HepG2 (cell line): Measurements from ENCODE around the gene RNASE7. TPM values are rescaled to one million over a fixed set of nuclear protein-coding genes. Genes with fewer than 3 reads are reported as not detected.

ENCODE experiments used
- BHLHE40 ChIP-seq: IDR thresholded peaks from 2 replicates; pipeline ENCODE4 v1.6.1; 2011; ENCODE audit warnings: low read length, improper control_type of control experiment
- CEBPB ChIP-seq: IDR thresholded peaks from 2 replicates; pipeline ENCODE4 v1.6.1; 2011; ENCODE audit warnings: low read depth, low read length, improper control_type of control experiment, borderline replicate concordance
- CHCHD3 ChIP-seq: sonication (generic); formaldehyde crosslinking; IDR thresholded peaks from 2 replicates; pipeline ENCODE4 v1.8.0; 2022; ENCODE audit warnings: mild to moderate bottlenecking, missing genetic modification reagents, moderate library complexity
- ESRRA ChIP-seq: sonication (generic); formaldehyde crosslinking; IDR thresholded peaks from 2 replicates; pipeline ENCODE4 v1.5.1; 2020; ENCODE audit warnings: mild to moderate bottlenecking, low read depth, missing genetic modification reagents
- FOSL2 ChIP-seq: sonication (generic); formaldehyde crosslinking; IDR thresholded peaks from 2 replicates; pipeline ENCODE4 v1.4.0; 2020; ENCODE audit warnings: missing genetic modification reagents
- HES4 ChIP-seq: sonication (generic); formaldehyde crosslinking; IDR thresholded peaks from 2 replicates; pipeline ENCODE4 v1.9.0; 2021; ENCODE audit warnings: mild to moderate bottlenecking, missing genetic modification reagents, borderline replicate concordance
- KLF16 ChIP-seq, 2 experiments: sonication (generic) in 1 of 2; formaldehyde crosslinking in 1 of 2; IDR thresholded peaks; 2 replicates each; pipeline versions ENCODE4 v1.6.1 to v1.8.0; 2016 to 2023; ENCODE audit warnings: missing genetic modification reagents in 2 of 2, missing compliant biosample characterization in 1 of 2
- KLF9 ChIP-seq: IDR thresholded peaks from 2 replicates; pipeline ENCODE4 v1.6.1; 2016; ENCODE audit warnings: low read depth
- MATR3 ChIP-seq: sonication (generic); formaldehyde crosslinking; IDR thresholded peaks from 2 replicates; pipeline ENCODE4 v1.4.0; 2020; ENCODE audit warnings: missing genetic modification reagents
- PITX1 ChIP-seq: sonication (generic); formaldehyde crosslinking; IDR thresholded peaks from 2 replicates; pipeline ENCODE4 v1.5.1; 2020; ENCODE audit warnings: mild to moderate bottlenecking, missing genetic modification reagents
- SAP130 ChIP-seq: IDR thresholded peaks from 2 replicates; pipeline ENCODE4 v1.6.1; 2016; ENCODE audit warnings: low read depth
- SP2 ChIP-seq: sonication (generic); formaldehyde crosslinking; IDR thresholded peaks from 2 replicates; pipeline ENCODE4 v1.5.1; 2020; ENCODE audit warnings: mild to moderate bottlenecking, missing genetic modification reagents
- STAT5B ChIP-seq: sonication (generic); formaldehyde crosslinking; IDR thresholded peaks from 2 replicates; pipeline ENCODE4 v1.4.0; 2020; ENCODE audit warnings: missing genetic modification reagents
- TAF15 ChIP-seq: fragments of 200-400 bp; formaldehyde crosslinking; IDR thresholded peaks from one replicate; pipeline ENCODE4 v1.6.1; 2018; ENCODE audit warnings: mild to moderate bottlenecking, low read depth, low read length; ENCODE audit not compliant: poor library complexity, severe bottlenecking
- TMF1 ChIP-seq: sonication (generic); formaldehyde crosslinking; IDR thresholded peaks from 2 replicates; pipeline ENCODE4 v1.8.1; 2022; ENCODE audit warnings: low read depth, missing genetic modification reagents
- TP53 ChIP-seq: sonication (generic); formaldehyde crosslinking; conservative IDR thresholded peaks from 2 replicates; pipeline ENCODE4 v1.4.0; 2020; ENCODE audit warnings: missing genetic modification reagents
- ZFP1 ChIP-seq: IDR thresholded peaks from 2 replicates; pipeline ENCODE4 v1.6.1; 2016
- ZNF441 ChIP-seq: sonication (generic); formaldehyde crosslinking; IDR thresholded peaks from 2 replicates; pipeline ENCODE4 v1.7.0; 2021; ENCODE audit warnings: missing genetic modification reagents, borderline replicate concordance
- ZNF674 ChIP-seq: sonication (generic); formaldehyde crosslinking; IDR thresholded peaks from 2 replicates; pipeline ENCODE4 v1.5.0; 2020; ENCODE audit warnings: low read depth, mild to moderate bottlenecking, missing genetic modification reagents
- ZSCAN20 ChIP-seq: sonication (generic); formaldehyde crosslinking; IDR thresholded peaks from 2 replicates; pipeline ENCODE4 v1.4.0; 2020; ENCODE audit warnings: missing genetic modification reagents, mild to moderate bottlenecking, borderline replicate concordance
- polyA plus RNA-seq, 8 experiments: library from polyadenylated mRNA; depleted of rRNA in 3 of 8; stranded (reverse) in 7 of 8; unstranded in 1 of 8; fragments of >200 nt; fragmentation: Illumina TruSeq in 4 of 8; extraction: Trizol in 4 of 8; gene quantifications; 2 replicates each; pipeline versions ENCODE4 v1.2.1 to v1.2.3, GENCODE V29; 2011 to 2016; ENCODE audit warnings: low read depth in 4 of 8, missing spikeins in 1 of 8, mixed read lengths in 1 of 8; ENCODE audit not compliant: insufficient read depth in 1 of 8
- total RNA-seq, 5 experiments: library from RNA; depleted of rRNA; stranded (reverse); fragments of >200 nt; fragmentation: Illumina TruSeq; extraction: Trizol; gene quantifications; 2 replicates each; pipeline ENCODE4 v1.2.3, GENCODE V29; 2016; ENCODE audit warnings: low read depth in 1 of 5
- TF ChIP-seq, protein P1 (sequence below): sonication (generic); formaldehyde crosslinking; IDR thresholded peaks from 2 replicates; pipeline ENCODE4 v1.4.0; 2020; ENCODE audit warnings: missing genetic modification reagents
- TF ChIP-seq, protein P2 (sequence below): sonication (generic); formaldehyde crosslinking; IDR thresholded peaks from 2 replicates; pipeline ENCODE4 v1.8.1; 2023; ENCODE audit warnings: mild to moderate bottlenecking, moderate library complexity, missing genetic modification reagents
- TF ChIP-seq, protein P3 (sequence below): sonication (generic); formaldehyde crosslinking; IDR thresholded peaks from 2 replicates; pipeline ENCODE4 v1.4.0; 2020; ENCODE audit warnings: missing genetic modification reagents
- TF ChIP-seq, protein P4 (sequence below): sonication (generic); formaldehyde crosslinking; IDR thresholded peaks from 2 replicates; pipeline ENCODE4 v1.5.0; 2020; ENCODE audit warnings: missing genetic modification reagents
- TF ChIP-seq, protein P5 (sequence below): IDR thresholded peaks from 2 replicates; pipeline ENCODE4 v1.6.1; 2016; ENCODE audit warnings: missing compliant biosample characterization, missing genetic modification reagents, borderline replicate concordance

Gene RNASE7
- total and polyA plus RNA-seq, 2 of the 13 experiments (the other 11 are each of a cell fraction or from before 2014, with no cell fraction given): 0.04 TPM; not detected in 1

DNA sequence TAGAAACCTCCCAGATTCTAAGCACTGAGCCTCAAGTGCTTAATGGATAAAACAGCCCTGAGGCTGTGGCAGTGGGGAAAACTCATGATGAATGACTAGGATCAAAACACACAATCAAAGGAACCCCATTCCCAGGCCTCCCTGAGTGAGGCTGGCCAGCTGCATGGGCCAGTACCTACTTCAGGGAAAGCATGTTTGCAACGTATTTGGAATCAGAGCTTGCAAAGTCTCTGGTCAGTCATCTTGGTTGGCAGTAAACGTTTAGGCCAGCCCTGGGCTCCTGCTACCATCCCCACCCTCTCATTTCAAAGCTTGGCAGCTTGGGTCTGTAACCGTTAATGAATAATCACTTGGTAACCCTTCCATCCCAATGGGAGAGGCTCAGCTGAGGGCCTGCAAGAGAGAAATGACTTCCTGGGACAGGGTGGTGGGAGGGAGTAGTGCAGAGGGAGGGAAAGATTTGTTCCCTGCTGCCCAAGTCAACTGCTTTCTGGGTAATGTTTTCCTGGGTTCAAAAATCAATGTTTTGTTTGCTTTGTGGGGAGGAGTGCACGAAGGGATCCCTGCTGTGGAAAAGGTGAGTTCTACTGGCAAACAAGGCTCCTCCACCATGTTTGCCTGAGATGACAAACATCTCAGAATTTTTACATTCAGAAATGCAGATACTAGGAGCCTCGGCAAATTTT is 13.4 kb downstream of the RNASE7 start (continued):
- TF ChIP-seq ZSCAN20 (peak; percentile 65), TMF1 (CRISPR knock-in tag) (no peak), ZNF674 (no peak), ZFP1 (CRISPR knock-in tag) (no peak; the same call in 1 of the 2 replicates), HES4 (CRISPR knock-in tag) (0 out of 2 replicates have a peak, but pooled peaks have one; percentile 50), KLF16 (CRISPR knock-in tag; IDR thresholded peaks at IDR 0.05) (peak in 1 of 2 experiments; percentile 72; a peak in 1 of 4 replicates), PITX1 (CRISPR knock-in tag) (peak; percentile 89), ZNF441 (peak; percentile 91), ESRRA (peak; percentile 51; the same call in 1 of the 2 replicates), FOSL2 (peak; percentile 64), CEBPB (no peak), BHLHE40 (no peak), SAP130 (CRISPR knock-in tag) (peak; percentile 95), SP2 (CRISPR knock-in tag) (no peak), TAF15 (no peak), MATR3 (CRISPR knock-in tag) (no peak), TP53 (CRISPR knock-in tag) (0 out of 2 replicates have a peak, but pooled peaks have one; percentile 54), STAT5B (CRISPR knock-in tag) (no peak), KLF9 (CRISPR knock-in tag) (peak; percentile 38; the same call in 1 of the 2 replicates), CHCHD3 (CRISPR knock-in tag) (no peak)
- TF ChIP-seq, protein P1, sequence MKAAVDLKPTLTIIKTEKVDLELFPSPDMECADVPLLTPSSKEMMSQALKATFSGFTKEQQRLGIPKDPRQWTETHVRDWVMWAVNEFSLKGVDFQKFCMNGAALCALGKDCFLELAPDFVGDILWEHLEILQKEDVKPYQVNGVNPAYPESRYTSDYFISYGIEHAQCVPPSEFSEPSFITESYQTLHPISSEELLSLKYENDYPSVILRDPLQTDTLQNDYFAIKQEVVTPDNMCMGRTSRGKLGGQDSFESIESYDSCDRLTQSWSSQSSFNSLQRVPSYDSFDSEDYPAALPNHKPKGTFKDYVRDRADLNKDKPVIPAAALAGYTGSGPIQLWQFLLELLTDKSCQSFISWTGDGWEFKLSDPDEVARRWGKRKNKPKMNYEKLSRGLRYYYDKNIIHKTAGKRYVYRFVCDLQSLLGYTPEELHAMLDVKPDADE (CRISPR knock-in tag): peak; percentile 95
- TF ChIP-seq, protein P2, sequence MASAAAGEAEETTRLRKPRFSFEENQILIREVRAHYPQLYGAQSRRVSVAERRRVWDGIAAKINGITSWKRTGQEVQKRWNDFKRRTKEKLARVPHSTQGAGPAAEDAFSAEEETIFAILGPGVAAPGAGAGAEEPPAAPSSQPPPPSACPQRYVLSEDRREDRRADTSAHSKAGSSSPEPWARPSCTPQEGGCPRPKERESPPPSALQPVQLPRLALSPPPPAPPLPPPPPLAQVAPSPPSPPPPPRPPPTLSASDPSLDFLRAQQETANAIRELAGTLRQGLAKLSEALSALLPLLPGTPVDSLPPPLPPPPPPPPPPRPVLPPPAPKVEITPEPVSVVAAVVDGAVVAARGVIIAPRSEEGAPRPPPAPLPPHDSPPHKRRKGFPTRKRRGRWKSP (CRISPR knock-in tag): no peak; the same call in 1 of the 2 replicates
- TF ChIP-seq, protein P3, sequence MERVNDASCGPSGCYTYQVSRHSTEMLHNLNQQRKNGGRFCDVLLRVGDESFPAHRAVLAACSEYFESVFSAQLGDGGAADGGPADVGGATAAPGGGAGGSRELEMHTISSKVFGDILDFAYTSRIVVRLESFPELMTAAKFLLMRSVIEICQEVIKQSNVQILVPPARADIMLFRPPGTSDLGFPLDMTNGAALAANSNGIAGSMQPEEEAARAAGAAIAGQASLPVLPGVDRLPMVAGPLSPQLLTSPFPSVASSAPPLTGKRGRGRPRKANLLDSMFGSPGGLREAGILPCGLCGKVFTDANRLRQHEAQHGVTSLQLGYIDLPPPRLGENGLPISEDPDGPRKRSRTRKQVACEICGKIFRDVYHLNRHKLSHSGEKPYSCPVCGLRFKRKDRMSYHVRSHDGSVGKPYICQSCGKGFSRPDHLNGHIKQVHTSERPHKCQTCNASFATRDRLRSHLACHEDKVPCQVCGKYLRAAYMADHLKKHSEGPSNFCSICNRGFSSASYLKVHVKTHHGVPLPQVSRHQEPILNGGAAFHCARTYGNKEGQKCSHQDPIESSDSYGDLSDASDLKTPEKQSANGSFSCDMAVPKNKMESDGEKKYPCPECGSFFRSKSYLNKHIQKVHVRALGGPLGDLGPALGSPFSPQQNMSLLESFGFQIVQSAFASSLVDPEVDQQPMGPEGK: peak; percentile 84
- TF ChIP-seq, protein P4, sequence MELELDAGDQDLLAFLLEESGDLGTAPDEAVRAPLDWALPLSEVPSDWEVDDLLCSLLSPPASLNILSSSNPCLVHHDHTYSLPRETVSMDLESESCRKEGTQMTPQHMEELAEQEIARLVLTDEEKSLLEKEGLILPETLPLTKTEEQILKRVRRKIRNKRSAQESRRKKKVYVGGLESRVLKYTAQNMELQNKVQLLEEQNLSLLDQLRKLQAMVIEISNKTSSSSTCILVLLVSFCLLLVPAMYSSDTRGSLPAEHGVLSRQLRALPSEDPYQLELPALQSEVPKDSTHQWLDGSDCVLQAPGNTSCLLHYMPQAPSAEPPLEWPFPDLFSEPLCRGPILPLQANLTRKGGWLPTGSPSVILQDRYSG (CRISPR knock-in tag): peak; percentile 79; the same call in 1 of the 2 replicates
- TF ChIP-seq, protein P5, sequence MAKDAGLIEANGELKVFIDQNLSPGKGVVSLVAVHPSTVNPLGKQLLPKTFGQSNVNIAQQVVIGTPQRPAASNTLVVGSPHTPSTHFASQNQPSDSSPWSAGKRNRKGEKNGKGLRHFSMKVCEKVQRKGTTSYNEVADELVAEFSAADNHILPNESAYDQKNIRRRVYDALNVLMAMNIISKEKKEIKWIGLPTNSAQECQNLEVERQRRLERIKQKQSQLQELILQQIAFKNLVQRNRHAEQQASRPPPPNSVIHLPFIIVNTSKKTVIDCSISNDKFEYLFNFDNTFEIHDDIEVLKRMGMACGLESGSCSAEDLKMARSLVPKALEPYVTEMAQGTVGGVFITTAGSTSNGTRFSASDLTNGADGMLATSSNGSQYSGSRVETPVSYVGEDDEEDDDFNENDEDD (CRISPR knock-in tag): peak; percentile 66; the same call in 1 of the 2 replicates
